Spleen (tissue), 11 donors: ENCODE measurements around the gene STK10. TPM values are rescaled to one million over a fixed set of nuclear protein-coding genes. Genes with fewer than 3 reads are reported as not detected.

ENCODE experiments used
- DNase-seq: peaks from one replicate; pipeline ENCODE4 v3.0.0-alpha.2; 2020
- H3K27ac ChIP-seq, 8 donors: fragments of 200-600 bp; sonication (generic) in 7 of 8; 1 replicate in 4 of 8; 2 replicates in 4 of 8; pipeline versions ENCODE4 v1.5.0 to v1.8.0; 2016 to 2021; ENCODE audit warnings: inconsistent platforms in 4 of 8, mild to moderate bottlenecking in 4 of 8, moderate library complexity in 1 of 8
- H3K27me3 ChIP-seq, 7 donors: fragments of 200-600 bp; sonication (generic) in 6 of 7; replicated peaks in 1 of 7; 1 replicate in 4 of 7; 2 replicates in 3 of 7; pipeline versions ENCODE4 v1.5.0 to v1.8.0; 2016 to 2021; ENCODE audit warnings: inconsistent platforms in 3 of 7, mild to moderate bottlenecking in 1 of 7
- H3K36me3 ChIP-seq, 6 donors: fragments of 200-600 bp; sonication (generic) in 5 of 6; 1 replicate in 4 of 6; 2 replicates in 2 of 6; pipeline versions ENCODE4 v1.5.0 to v1.8.0; 2016 to 2021; ENCODE audit warnings: inconsistent platforms in 2 of 6
- H3K4me1 ChIP-seq, 6 donors: fragments of 200-600 bp; sonication (generic) in 5 of 6; 1 replicate in 3 of 6; 2 replicates in 3 of 6; pipeline versions ENCODE4 v1.5.0 to v1.8.0; 2016 to 2021; ENCODE audit warnings: inconsistent platforms in 3 of 6
- H3K4me3 ChIP-seq, 8 donors: fragments of 200-600 bp; sonication (generic) in 7 of 8; 1 replicate in 4 of 8; 2 replicates in 4 of 8; pipeline versions ENCODE4 v1.5.0 to v1.8.0; 2016 to 2021; ENCODE audit warnings: inconsistent platforms in 4 of 8, mild to moderate bottlenecking in 4 of 8, moderate library complexity in 2 of 8
- H3K9me3 ChIP-seq, 8 donors: fragments of 200-600 bp; sonication (generic) in 7 of 8; 1 replicate in 4 of 8; 2 replicates in 4 of 8; pipeline versions ENCODE4 v1.5.0 to v1.8.0; 2016 to 2021; ENCODE audit warnings: inconsistent platforms in 4 of 8
- CTCF ChIP-seq, 11 experiments: fragments of 200-600 bp in 7 of 11; fragments of 450-650 bp in 4 of 11; sonication (generic) in 4 of 11; IDR thresholded peaks in 8 of 11; conservative IDR thresholded peaks in 3 of 11; 1 replicate in 7 of 11; 2 replicates in 4 of 11; pipeline versions ENCODE4 v1.4.0 to v1.8.0; 2016 to 2021; ENCODE audit warnings: antibody characterized with exemption in 11 of 11, inconsistent platforms in 4 of 11, mild to moderate bottlenecking in 1 of 11
- POLR2A ChIP-seq, 3 donors: fragments of 450-650 bp; IDR thresholded peaks; one replicate each; pipeline ENCODE4 v1.5.1; 2017; ENCODE audit warnings: antibody characterized with exemption in 3 of 3, mild to moderate bottlenecking in 1 of 3
- POLR2AphosphoS5 ChIP-seq, 3 donors: sonication (generic); formaldehyde crosslinking; IDR thresholded peaks; one replicate each; pipeline ENCODE4 v1.5.1; 2017; ENCODE audit warnings: antibody characterized with exemption in 3 of 3
- WGBS, 5 donors: extraction: QIAGEN DNeasy Blood & Tissue Kit in 3 of 5; methylation state at CpG; one replicate each; pipeline versions ENCODE4 v1.1.5 to v1.1.7; 2013 to 2018; 5-methylcytosine and 5-hydroxymethylcytosine counted together
- intact Hi-C: fragments of 100-400 bp; cut with DNase I; formaldehyde crosslinking; loops from one replicate; pipeline ENCODE4 v1.15.0; 2023; ENCODE audit warnings: low total_unique reads
- polyA plus RNA-seq, 3 donors: library from polyadenylated mRNA; stranded (reverse); fragments of 200-250 nt; gene quantifications; one replicate each; pipeline ENCODE4 v1.2.1, GENCODE V29; 2013
- total RNA-seq, 7 donors: library from RNA; depleted of rRNA in 3 of 7; stranded (reverse); fragments of >200 nt in 3 of 7; fragmentation: NEBNext Ultra II Directional in 4 of 7; extraction: Animal tissue kit (Norgen Biotek cat#: 25700) in 4 of 7; gene quantifications; one replicate each; pipeline versions ENCODE4 v1.1.0 to v1.2.1, GENCODE V29; 2016 to 2021
- donor health status: healthy with polysubstance abuse.
- donor health status: DM: no; HTN: no; CAD: no; lungs with moderate emphysema.
- donor health status: DM: no; HTN: no; CAD: no.
- donor health status: Bipolar disorder and iron deficiency.
- donor health status: healthy.
- donor health status: DM: no; HTN: no; CAD: no.
- donor health status: DM: yes; HTN: yes; CAD: no.

Gene STK10
- total and polyA plus RNA-seq, 10 donors: 34.0 to 290 (median 168) TPM

- Histone ChIP-seq H3K4me3 (no peak overlapping the region), H3K27ac (no peak overlapping the region), H3K9me3 (no peaks in the 10 kb centered on the region), H3K4me1 (peaks cover 0 to 10% (median 3%) of the 10 kb centered on the region in 6 donors), H3K27me3 (peaks cover 0 to 5% (median 0%) of the 10 kb centered on the region in 7 donors), H3K36me3 (no peaks in the 10 kb centered on the region)
- TF ChIP-seq CTCF (IDR thresholded peaks at IDR 0.05 in 8 of 11, conservative IDR thresholded peaks at IDR 0.05 in 3 of 11): no peak
- TF ChIP-seq POLR2AphosphoS5 (IDR thresholded peaks at IDR 0.05): no peak
- no peak for TF ChIP-seq POLR2A (IDR thresholded peaks at IDR 0.05)
- 83 to 94% (median 85%) methylated on average over 6 of the region's 6 CpGs for WGBS, 5 donors
- intact Hi-C loops: loop anchor here (10.0 kb wide), 1 partner anchor 90 kb away; the partner anchor contains the start of gene UBTD2
- DNase-seq: no peak
Observed at GRCh38 chr5:172194985-172195774, 7.2 kb upstream of the STK10 start.

GRCh38 chr5:172193872-172194271 lies 5.8 kb upstream of the STK10 start, which contains the start of gene EFCAB9:
EFCAB9 (plus strand) TSS chr5:172194172; CDS start chr5:172194173, 1 bp downstream.
- H3K4me1 ChIP-seq: peaks cover 0 to 8% (median 5%) of the 10 kb centered on the region in 6 donors
- H3K36me3 ChIP-seq: no peaks in the 10 kb centered on the region
- intact Hi-C loops: loop anchor here (10.0 kb wide), 1 partner anchor 91 kb away; the partner anchor contains the start of gene UBTD2
- no peak within 1 kb of the TSS for H3K4me3 ChIP-seq
- 80 to 90% (median 85%) methylated on average over 6 of the region's 6 CpGs for WGBS, 5 donors
- no peak for DNase-seq
- peaks cover 0 to 5% (median 0%) of the 10 kb centered on the region in 7 donors for H3K27me3 ChIP-seq
- TF ChIP-seq POLR2A (IDR thresholded peaks at IDR 0.05) (no peak), CTCF (IDR thresholded peaks at IDR 0.05 in 8 of 11, conservative IDR thresholded peaks at IDR 0.05 in 3 of 11) (no peak), POLR2AphosphoS5 (IDR thresholded peaks at IDR 0.05) (no peak)
- no peaks in the 10 kb centered on the region for H3K9me3 ChIP-seq
- no peak within 1 kb of the TSS for H3K27ac ChIP-seq

GRCh38 chr5:172189693-172190296 lies 1.8 kb upstream of the STK10 start:
- H3K9me3 ChIP-seq: no peaks in the 10 kb centered on the region
- H3K4me1 ChIP-seq: peaks cover 0 to 42% (median 29%) of the 10 kb centered on the region in 6 donors
- no peak for DNase-seq
- WGBS, 5 donors: 66 to 79% (median 73%) methylated on average over 3 of the region's 3 CpGs
- intact Hi-C loops: loop anchor here (2.0 to 10.0 kb wide), 2 partner anchors 83 to 95 kb away; partner anchors contain the start of gene UBTD2
- no peak overlapping the region for H3K4me3 ChIP-seq
- no peak overlapping the region for H3K27ac ChIP-seq
- TF ChIP-seq POLR2A (IDR thresholded peaks at IDR 0.05) (no peak), CTCF (IDR thresholded peaks at IDR 0.05 in 8 of 11, conservative IDR thresholded peaks at IDR 0.05 in 3 of 11) (no peak), POLR2AphosphoS5 (IDR thresholded peaks at IDR 0.05) (no peak)
- peaks cover 0 to under 1% (median 0%) of the 10 kb centered on the region in 6 donors for H3K36me3 ChIP-seq
- no peaks in the 10 kb centered on the region for H3K27me3 ChIP-seq
